IMR-90 (cell line): ENCODE data around the gene ADGRL3. TPM values are rescaled to one million over a fixed set of nuclear protein-coding genes. Genes with fewer than 3 reads are reported as not detected.

ENCODE experiments used
- ATAC-seq: fragments of 200-7000 bp; cut with Tn5 transposase; 2 replicates; pipeline ENCODE4 v1.9.1; 2020; ENCODE audit warnings: low read depth, mild to moderate bottlenecking, moderate library complexity
- BruUV-seq: library from RNA; stranded (reverse); fragments of 400-500 nt; replicated peaks from 2 replicates; lab custom pipeline; 2021; lab: Mats Ljungman, UMichigan
- CTCF ChIA-PET: fragments of 300-600 bp; formaldehyde crosslinking; extraction: SDS; loops from one replicate; lab custom pipeline; 2021; ENCODE audit warnings: antibody characterized with exemption; lab: Yijun Ruan, JAX
- POLR2A ChIA-PET: fragments of 300-600 bp; sonication (Branson Sonifier 250); formaldehyde crosslinking; loops from one replicate; lab custom pipeline; 2022; ENCODE audit warnings: antibody characterized with exemption; ENCODE audit not compliant: unreplicated experiment; lab: Charles Lee
- DNase-seq: peaks from one replicate; pipeline ENCODE4 v3.0.0; 2013
- H2AFZ ChIP-seq: replicated peaks from 2 replicates; pipeline ENCODE3; 2013; ENCODE audit warnings: low read length, mild to moderate bottlenecking; ENCODE audit not compliant: poor library complexity
- H2AK5ac ChIP-seq: 2 replicates; pipeline ENCODE4 v1.6.1; 2013; ENCODE audit warnings: low read depth, low read length, inconsistent platforms
- H2AK9ac ChIP-seq: replicated peaks from 2 replicates; pipeline ENCODE3; 2013; ENCODE audit warnings: mild to moderate bottlenecking, low read depth, low read length, moderate library complexity; ENCODE audit not compliant: poor library complexity
- H2BK120ac ChIP-seq: 2 replicates; pipeline ENCODE4 v1.6.1; 2013; ENCODE audit warnings: low read depth, low read length, inconsistent platforms
- H2BK15ac ChIP-seq: 3 replicates; pipeline ENCODE4 v1.6.1; 2013; ENCODE audit warnings: low read depth, low read length, inconsistent platforms
- H2BK20ac ChIP-seq: 2 replicates; pipeline ENCODE4 v1.6.1; 2013; ENCODE audit warnings: low read depth, mild to moderate bottlenecking, inconsistent platforms, low read length, moderate library complexity
- H2BK5ac ChIP-seq: 2 replicates; pipeline ENCODE4 v1.6.1; 2013; ENCODE audit warnings: mild to moderate bottlenecking, low read depth, low read length, inconsistent platforms; ENCODE audit not compliant: poor library complexity, severe bottlenecking
- H3K14ac ChIP-seq: replicated peaks from 2 replicates; pipeline ENCODE4 v1.6.1; 2013; ENCODE audit warnings: low read depth, low read length, inconsistent platforms
- H3K18ac ChIP-seq: 2 replicates; pipeline ENCODE4 v1.6.1; 2013; ENCODE audit warnings: low read depth, low read length, control low read depth
- H3K23ac ChIP-seq: 2 replicates; pipeline ENCODE4 v1.6.1; 2013; ENCODE audit warnings: low read depth, low read length, inconsistent platforms
- H3K27ac ChIP-seq: 2 replicates; pipeline ENCODE4 v1.5.1; 2013; ENCODE audit warnings: mild to moderate bottlenecking, control low read depth, low read length; ENCODE audit not compliant: insufficient read depth
- H3K27me3 ChIP-seq: 2 replicates; pipeline ENCODE4 v1.6.1; 2013; ENCODE audit warnings: low read length; ENCODE audit not compliant: control insufficient read depth, insufficient read depth
- H3K36me3 ChIP-seq: 2 replicates; pipeline ENCODE4 v1.6.1; 2013; ENCODE audit warnings: low read length, mixed read lengths; ENCODE audit not compliant: control insufficient read depth, insufficient read depth
- H3K4ac ChIP-seq: 2 replicates; pipeline ENCODE4 v1.6.1; 2013; ENCODE audit warnings: low read depth, low read length, inconsistent platforms
- H3K4me1 ChIP-seq: 2 replicates; pipeline ENCODE4 v1.6.1; 2013; ENCODE audit warnings: low read length, mixed read lengths; ENCODE audit not compliant: control insufficient read depth, insufficient read depth
- H3K4me2 ChIP-seq: 2 replicates; pipeline ENCODE4 v1.6.1; 2013; ENCODE audit warnings: low read depth, mild to moderate bottlenecking, control low read depth, low read length, moderate library complexity
- H3K4me3 ChIP-seq: 2 replicates; pipeline ENCODE4 v1.5.1; 2013; ENCODE audit warnings: low read depth, mild to moderate bottlenecking, control low read depth, low read length, moderate library complexity; ENCODE audit not compliant: insufficient read depth
- H3K56ac ChIP-seq: 2 replicates; pipeline ENCODE4 v1.6.1; 2013; ENCODE audit warnings: low read length, inconsistent platforms; ENCODE audit not compliant: insufficient read depth; ENCODE audit errors: extremely low read depth
- H3K79me1 ChIP-seq, 2 experiments: 2 replicates each; pipeline ENCODE4 v1.6.1; 2013; ENCODE audit warnings: low read length in 2 of 2, inconsistent platforms in 1 of 2, low read depth in 1 of 2
- H3K9ac ChIP-seq: 2 replicates; pipeline ENCODE4 v1.6.1; 2013; ENCODE audit warnings: low read depth, low read length, control low read depth
- H3K9me1 ChIP-seq: 2 replicates; pipeline ENCODE4 v1.6.1; 2013; ENCODE audit warnings: low read length, inconsistent platforms; ENCODE audit not compliant: insufficient read depth
- H3K9me3 ChIP-seq: 2 replicates; pipeline ENCODE4 v1.6.1; 2013; ENCODE audit warnings: low read length; ENCODE audit not compliant: control insufficient read depth, insufficient read depth
- H4K20me1 ChIP-seq: 2 replicates; pipeline ENCODE4 v1.6.1; 2013; ENCODE audit warnings: low read length, inconsistent platforms; ENCODE audit not compliant: insufficient read depth
- H4K5ac ChIP-seq: 2 replicates; pipeline ENCODE4 v1.6.1; 2013; ENCODE audit warnings: mild to moderate bottlenecking, low read depth, low read length, control low read depth
- H4K8ac ChIP-seq, 2 experiments: 2 replicates each; pipeline ENCODE4 v1.6.1; 2013; ENCODE audit warnings: low read depth in 2 of 2, low read length in 2 of 2, control low read depth in 1 of 2, inconsistent platforms in 1 of 2
- H4K91ac ChIP-seq: 2 replicates; pipeline ENCODE4 v1.6.1; 2013; ENCODE audit warnings: low read depth, low read length, inconsistent platforms; ENCODE audit not compliant: insufficient read depth
- MAZ ChIP-seq: IDR thresholded peaks from 2 replicates; pipeline ENCODE4 v1.6.1; 2012; ENCODE audit warnings: low read depth, mild to moderate bottlenecking, low read length, improper control_type of control experiment, moderate library complexity, borderline replicate concordance
- MXI1 ChIP-seq: IDR thresholded peaks from 2 replicates; pipeline ENCODE4 v1.6.1; 2012; ENCODE audit warnings: low read depth, mild to moderate bottlenecking, low read length, moderate library complexity, borderline replicate concordance
- RCOR1 ChIP-seq: IDR thresholded peaks from 2 replicates; pipeline ENCODE4 v1.6.1; 2012; ENCODE audit warnings: mild to moderate bottlenecking, low read length, improper control_type of control experiment; ENCODE audit not compliant: insufficient replicate concordance
- WGBS, 2 experiments: methylation state at CpG; one replicate each; pipeline versions ENCODE4 v1.1.5 to v1.1.7; 2013; ENCODE audit warnings: missing lambda C conversion rate in 2 of 2; ENCODE audit not compliant: insufficient read length in 1 of 2; ENCODE audit errors: extremely low coverage in 2 of 2; 5-methylcytosine and 5-hydroxymethylcytosine counted together
- dilution Hi-C: fragments of 300-500 bp; cut with HindIII; formaldehyde crosslinking; loops from one replicate; pipeline ENCODE4 v1.14.3; 2018; ENCODE audit warnings: low sequenced_read_pairs; ENCODE audit not compliant: unreplicated experiment
- in situ Hi-C: fragments of 300-500 bp; cut with MboI; formaldehyde crosslinking; loops from 3 replicates; pipeline ENCODE4 v1.14.3; 2019; ENCODE audit warnings: low sequenced_read_pairs, inconsistent platforms, mixed read lengths
- intact Hi-C: fragments of 100-400 bp; cut with micrococcal nuclease; formaldehyde crosslinking; loops from 2 replicates; pipeline ENCODE4 v1.10.0; 2022
- polyA plus RNA-seq, 3 experiments: library from polyadenylated mRNA; depleted of rRNA; stranded (reverse); fragments of >200 nt; gene quantifications; 2 replicates each; pipeline ENCODE4 v1.2.3, GENCODE V29; 2012; ENCODE audit warnings: low replicate concordance in 1 of 3
- total RNA-seq: library from RNA; depleted of rRNA; stranded (reverse); fragments of >200 nt; gene quantifications from 2 replicates; pipeline ENCODE4 v1.2.3, GENCODE V29; 2012

Gene ADGRL3
- total and polyA plus RNA-seq, 2 of the 4 experiments (the other 2 are of a cell fraction), result 0.46 to 2.5 TPM

GRCh38 chr4:61628282-61628681 lies 428.2 kb downstream of the ADGRL3 start:
- ATAC-seq, result no peak

More at GRCh38 chr4:61628282-61628681, 428.2 kb downstream of the ADGRL3 start:
- no peak overlapping the region for H4K91ac ChIP-seq
- WGBS, 2 experiments, result no CpG with 5 or more reads among the region's 1 CpG
- DNase-seq, result no peak
- no peak overlapping the region for H4K8ac ChIP-seq
- no peak overlapping the region for H2BK15ac ChIP-seq
- no peak overlapping the region for H3K4ac ChIP-seq
- H3K9ac ChIP-seq, result no peak overlapping the region
- H3K9me3 ChIP-seq, result no peaks in the 10 kb centered on the region
- H3K23ac ChIP-seq, result no peak overlapping the region
- no peaks in the 10 kb centered on the region for H3K4me1 ChIP-seq
- H3K9me1 ChIP-seq, result no peaks in the 10 kb centered on the region
- H2BK120ac ChIP-seq, result no peak overlapping the region
- no peak overlapping the region for H3K18ac ChIP-seq
- no peak overlapping the region for H3K56ac ChIP-seq
- H3K14ac ChIP-seq, result no peak overlapping the region
- H3K27ac ChIP-seq, result no peak overlapping the region
- CTCF ChIA-PET, result no interaction called here
- no peak overlapping the region for H3K4me3 ChIP-seq
- H2BK5ac ChIP-seq, result no peak overlapping the region
- intact Hi-C loops, result no loop called here
- H2AK5ac ChIP-seq, result no peak overlapping the region
- H4K20me1 ChIP-seq, result no peaks in the 10 kb centered on the region
- no peak overlapping the region for H3K4me2 ChIP-seq
- no TSS peak for BruUV-seq
- POLR2A ChIA-PET, result no interaction called here
- no peaks in the 10 kb centered on the region for H3K36me3 ChIP-seq
- no peak overlapping the region for H2BK20ac ChIP-seq
- no peak overlapping the region for H2AFZ ChIP-seq
- no peaks in the 10 kb centered on the region for H3K27me3 ChIP-seq
- dilution Hi-C loops, result no loop called here
- H2AK9ac ChIP-seq, result no peak overlapping the region
- in situ Hi-C loops, result no loop called here
- no peaks in the 10 kb centered on the region for H3K79me1 ChIP-seq
- no peak overlapping the region for H4K5ac ChIP-seq
- TF ChIP-seq MAZ (no peak), MXI1 (no peak), RCOR1 (no peak)
